ENCODE data around the gene SH2D1B. TPM values are rescaled to one million over a fixed set of nuclear protein-coding genes. Genes with fewer than 3 reads are reported as not detected.

Gene SH2D1B
- total and polyA plus RNA-seq, 12 donors: 0.09 to 0.60 (median 0.15) TPM; not detected in 7

GRCh38 chr1:162376691-162377090, 35.2 kb downstream of the SH2D1B start, which contains the start of gene SPATA46:
TSS of gene SPATA46 (minus strand) at chr1:162376854. CDS start at chr1:162376790, 64 bp downstream.
- WGBS, 2 donors: 90 to 94% methylated on average over 5 of the region's 5 CpGs
- DNase-seq (no peak), ATAC-seq (no peak)
- Histone ChIP-seq H3K27ac (no peak within 1 kb of the TSS), H3K4me1 (peaks cover 0 to 4% (median 0%) of the 10 kb centered on the region in 9 donors), H3K4me3 (no peak within 1 kb of the TSS), H3K27me3 (no peaks in the 10 kb centered on the region), H3K9me3 (no peaks in the 10 kb centered on the region), H3K36me3 (no peaks in the 10 kb centered on the region)
- intact Hi-C loops (cut with DNase I): no loop called here
- no peak for TF ChIP-seq CTCF (IDR thresholded peaks at IDR 0.05)

- no peak for DNase-seq
Measured at GRCh38 chr1:162375463-162375862, 36.5 kb downstream of the SH2D1B start.

GRCh38 chr1:162374406-162374805, 37.5 kb downstream of the SH2D1B start:
- peaks cover 0 to 4% (median 0%) of the 10 kb centered on the region in 9 donors for H3K4me1 ChIP-seq
- no peaks in the 10 kb centered on the region for H3K9me3 ChIP-seq
- peaks cover 0 to 4% (median 0%) of the 10 kb centered on the region in 9 donors for H3K36me3 ChIP-seq
- no peaks in the 10 kb centered on the region for H3K27me3 ChIP-seq
- no peak overlapping the region for H3K27ac ChIP-seq
- DNase-seq: no peak
- ATAC-seq: no peak
- H3K4me3 ChIP-seq: no peak overlapping the region
- WGBS, 2 donors: 88 to 90% methylated on average over 9 of the region's 9 CpGs
- no peak for TF ChIP-seq CTCF (IDR thresholded peaks at IDR 0.05)
- intact Hi-C loops (cut with DNase I): no loop called here

More at GRCh38 chr1:162375463-162375862, 36.5 kb downstream of the SH2D1B start:
- Histone ChIP-seq H3K36me3 (no peaks in the 10 kb centered on the region), H3K27ac (no peak overlapping the region), H3K4me1 (peaks cover 0 to 4% (median 0%) of the 10 kb centered on the region in 9 donors), H3K9me3 (no peaks in the 10 kb centered on the region), H3K27me3 (no peaks in the 10 kb centered on the region), H3K4me3 (no peak overlapping the region)
- no peak for ATAC-seq
- TF ChIP-seq CTCF (IDR thresholded peaks at IDR 0.05): no peak
- intact Hi-C loops (cut with DNase I): no loop called here
- 84 to 90% methylated on average over 8 of the region's 8 CpGs for WGBS, 2 donors

- DNase-seq: no peak
- WGBS, 2 donors: 87 to 89% methylated on average over 8 of the region's 8 CpGs
- TF ChIP-seq CTCF (IDR thresholded peaks at IDR 0.05): no peak
Measured at GRCh38 chr1:162373541-162374260, 38.2 kb downstream of the SH2D1B start.

More at GRCh38 chr1:162373541-162374260, 38.2 kb downstream of the SH2D1B start:
- Histone ChIP-seq H3K27ac (no peak overlapping the region), H3K9me3 (no peaks in the 10 kb centered on the region), H3K36me3 (peaks cover 0 to 4% (median 0%) of the 10 kb centered on the region in 9 donors), H3K27me3 (no peaks in the 10 kb centered on the region), H3K4me1 (peaks cover 0 to 4% (median 0%) of the 10 kb centered on the region in 9 donors), H3K4me3 (no peak overlapping the region)
- ATAC-seq: no peak
- intact Hi-C loops (cut with DNase I): no loop called here

All from heart right ventricle (tissue), 16 donors.